GM19452 (cell line): ENCODE data around the gene THTPA.

Experiments
- ATAC-seq: cut with Tn5 transposase; IDR thresholded peaks from one replicate; pipeline ENCODE4 v1.9.1; 2021; ENCODE audit not compliant: unreplicated experiment

THTPA gene

GRCh38 chr14:23550812-23551265, 5.2 kb upstream of the THTPA start:
- no peak for ATAC-seq

GRCh38 chr14:23551266-23552028, 4.6 kb upstream of the THTPA start, which contains the start of gene ZFHX2:
TSS of gene ZFHX2 (minus strand) at chr14:23551765. CDS start at chr14:23535325, 16,440 bp downstream.
- ATAC-seq: no peak

- ATAC-seq: no peak
Measured at GRCh38 chr14:23555533-23555881, 564 bp upstream of the THTPA start.

GRCh38 chr14:23556700-23557440, 799 bp downstream of the THTPA start:
- ATAC-seq: no peak

GRCh38 chr14:23557521-23557920, 1.4 kb downstream of the THTPA start:
- ATAC-seq: no peak

- no peak for ATAC-seq
Measured at GRCh38 chr14:23557946-23558345, 1.9 kb downstream of the THTPA start.

GRCh38 chr14:23558346-23559009, 2.4 kb downstream of the THTPA start:
- no peak for ATAC-seq

- ATAC-seq: no peak
Measured at GRCh38 chr14:23559010-23559925, 3.2 kb downstream of the THTPA start.

GRCh38 chr14:23559926-23560520, 4.0 kb downstream of the THTPA start:
- no peak for ATAC-seq

- ATAC-seq: no peak
Measured at GRCh38 chr14:23561259-23561658, 5.2 kb downstream of the THTPA start.

- no peak for ATAC-seq
Measured at GRCh38 chr14:23561873-23562821, 6.1 kb downstream of the THTPA start.

- ATAC-seq: no peak
Measured at GRCh38 chr14:23562822-23563472, 6.9 kb downstream of the THTPA start.

- ATAC-seq: no peak
Measured at GRCh38 chr14:23563473-23564180, 7.6 kb downstream of the THTPA start.

- no peak for ATAC-seq
Measured at GRCh38 chr14:23564181-23564812, 8.2 kb downstream of the THTPA start.

- no peak for ATAC-seq
Measured at GRCh38 chr14:23564876-23565275, 8.8 kb downstream of the THTPA start.

GRCh38 chr14:23565626-23566025, 9.6 kb downstream of the THTPA start:
- ATAC-seq: no peak

GRCh38 chr14:23566112-23566777, 10.2 kb downstream of the THTPA start:
- no peak for ATAC-seq
